MM.1S (cell line): ENCODE data around the gene WDR26.

Source experiments
- CTCF ChIP-seq: fragments of 300-600 bp; sonication (generic); IDR thresholded peaks from 2 replicates; pipeline ENCODE4 v1.5.1; 2016; ENCODE audit warnings: antibody characterized with exemption, low read length, mixed read lengths
- EZH2 ChIP-seq: fragments of 300-600 bp; sonication (generic); optimal IDR thresholded peaks from 2 replicates; pipeline ENCODE3; 2017; ENCODE audit warnings: low read depth, mild to moderate bottlenecking, antibody characterized with exemption, low read length, mixed read lengths

DNA sequence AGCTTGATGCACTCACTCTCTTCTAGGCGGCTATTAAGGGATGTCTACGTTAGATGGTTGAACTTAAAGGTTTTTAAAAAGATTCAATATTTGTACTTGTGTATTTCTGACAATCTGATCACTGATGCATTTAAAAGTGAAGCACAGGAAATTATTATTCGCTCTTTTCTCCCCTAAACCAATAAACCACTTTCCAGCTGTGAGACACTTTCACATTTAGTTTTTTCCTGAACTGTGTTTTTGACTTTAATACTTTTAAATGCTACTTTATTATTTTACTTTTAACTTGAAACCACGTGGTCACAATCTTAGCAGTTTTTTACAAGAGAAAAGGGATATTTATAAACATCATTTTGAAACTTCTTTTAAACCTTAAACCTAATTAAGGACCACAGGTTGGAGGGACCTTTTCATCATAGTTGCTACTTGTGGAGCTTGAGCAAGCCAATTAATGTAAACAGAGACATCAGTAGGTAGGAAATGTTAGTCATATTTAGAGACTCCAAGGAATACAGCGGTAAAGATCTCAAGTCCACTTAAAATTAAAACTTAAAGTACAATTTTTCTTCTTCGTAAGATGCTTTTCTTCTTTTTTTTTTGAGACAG lies 9.2 kb downstream of the WDR26 start:
- TF ChIP-seq EZH2 (no peak), CTCF (no peak)
